ENCODE data around the gene TNIK.

DNA sequence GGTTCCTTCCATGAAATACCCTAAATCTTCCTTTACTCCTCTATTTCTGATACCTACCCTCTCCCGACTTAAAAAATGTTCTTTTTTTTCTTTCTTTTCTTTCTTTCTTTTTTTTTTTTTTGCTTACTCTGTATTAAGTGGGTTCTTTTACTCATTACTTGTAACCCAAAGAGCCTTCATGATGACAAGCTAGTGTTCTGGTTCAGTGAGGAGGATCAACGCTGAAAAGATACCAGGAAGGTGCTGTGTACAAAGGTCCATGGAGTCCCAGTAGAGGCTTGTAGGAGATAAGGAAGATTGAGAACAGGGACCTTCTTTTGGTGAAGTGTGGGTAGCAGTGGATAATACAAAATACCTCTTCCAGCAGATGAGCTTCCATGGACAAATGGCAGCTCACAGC is 369.9 kb downstream of the TNIK start:
- no peak for TF ChIP-seq CTCF (conservative IDR thresholded peaks at IDR 0.05; ENCODE audit: low read depth, low read length)
- no peak for TF ChIP-seq MAFK (IDR thresholded peaks at IDR 0.05; ENCODE audit: low read depth, low read length)
- no peak for TF ChIP-seq POLR2A (IDR thresholded peaks at IDR 0.05; ENCODE audit: low read depth, low read length)
- TF ChIP-seq FOS (IDR thresholded peaks at IDR 0.05; ENCODE audit: low read depth, low read length) = no peak
- no peak for TF ChIP-seq MXI1 (IDR thresholded peaks at IDR 0.05; ENCODE audit: borderline replicate concordance, low read depth, low read length)
- no peak for TF ChIP-seq RFX5 (IDR thresholded peaks at IDR 0.05; ENCODE audit: low read depth, low read length)
- TF ChIP-seq RAD21 (IDR thresholded peaks at IDR 0.05; ENCODE audit: low read length) = no peak
- TF ChIP-seq ELK1 (IDR thresholded peaks at IDR 0.05; ENCODE audit: borderline replicate concordance, low read depth, low read length) = no peak
- no peak for TF ChIP-seq CEBPB (IDR thresholded peaks at IDR 0.05; ENCODE audit: low read depth, low read length)
- TF ChIP-seq MAZ (IDR thresholded peaks at IDR 0.05; ENCODE audit: borderline replicate concordance, low read depth, low read length) = no peak

Measured in IMR-90 (cell line).